Karpas-422 (cell line): Measurements from ENCODE around the gene IL36A. TPM values are rescaled to one million over a fixed set of nuclear protein-coding genes. Genes with fewer than 3 reads are reported as not detected.

Experiments
- DNase-seq: peaks from one replicate; pipeline ENCODE4 v3.0.0-alpha.2; 2015
- H2AFZ ChIP-seq: fragments of 200-600 bp; sonication (generic); 2 replicates; pipeline ENCODE4 v1.6.1; 2014; ENCODE audit warnings: antibody characterized with exemption, low read length, mixed read lengths
- H3K27ac ChIP-seq: fragments of 200-600 bp; sonication (generic); 2 replicates; pipeline ENCODE4 v1.5.1; 2014; ENCODE audit warnings: mild to moderate bottlenecking, low read length, moderate library complexity
- H3K27me3 ChIP-seq: fragments of 200-600 bp; sonication (generic); 2 replicates; pipeline ENCODE4 v1.6.1; 2014; ENCODE audit warnings: low read length, mixed read lengths
- H3K36me3 ChIP-seq: fragments of 200-600 bp; sonication (generic); 2 replicates; pipeline ENCODE4 v1.6.1; 2014; ENCODE audit warnings: low read length, mixed read lengths; ENCODE audit not compliant: insufficient read depth
- H3K4me1 ChIP-seq: fragments of 200-600 bp; sonication (generic); 2 replicates; pipeline ENCODE4 v1.6.1; 2014; ENCODE audit warnings: mild to moderate bottlenecking, low read length, mixed read lengths
- H3K4me2 ChIP-seq: fragments of 200-600 bp; sonication (generic); 2 replicates; pipeline ENCODE4 v1.6.1; 2014; ENCODE audit warnings: low read length, low read depth, mild to moderate bottlenecking; ENCODE audit not compliant: poor library complexity, severe bottlenecking
- H3K4me3 ChIP-seq: fragments of 200-600 bp; sonication (generic); 2 replicates; pipeline ENCODE4 v1.5.1; 2014; ENCODE audit warnings: mild to moderate bottlenecking, antibody characterized with exemption, low read length, mixed read lengths
- H3K79me2 ChIP-seq: fragments of 200-600 bp; sonication (generic); 2 replicates; pipeline ENCODE4 v1.6.1; 2014; ENCODE audit warnings: mild to moderate bottlenecking, low read length, mixed read lengths
- H3K9ac ChIP-seq: fragments of 200-600 bp; sonication (generic); 2 replicates; pipeline ENCODE4 v1.6.0; 2014; ENCODE audit warnings: low read length
- H3K9me2 ChIP-seq: fragments of 200-600 bp; sonication (generic), shearing (Covaris generic); replicated peaks from 2 replicates; pipeline ENCODE4 v1.6.0; 2014; ENCODE audit warnings: mild to moderate bottlenecking, low read length, moderate library complexity; ENCODE audit not compliant: insufficient read depth
- H3K9me3 ChIP-seq: fragments of 300-700, 200-600 bp; sonication (generic); 2 replicates; pipeline ENCODE4 v1.6.1; 2014; ENCODE audit warnings: low read length, mixed read lengths
- H4K20me1 ChIP-seq: fragments of 200-600 bp; sonication (generic); 2 replicates; pipeline ENCODE4 v1.6.1; 2014; ENCODE audit warnings: mild to moderate bottlenecking, antibody characterized with exemption, low read length, low read depth; ENCODE audit not compliant: insufficient read depth
- total RNA-seq: library from RNA; depleted of rRNA; stranded (reverse); fragments of >200 nt; shearing (Covaris generic); gene quantifications from 2 replicates; pipeline ENCODE4 v1.2.3, GENCODE V29; 2014; ENCODE audit warnings: low replicate concordance

IL36A gene
- total RNA-seq, 1 experiment from 2014 or later = not detected

- no peaks in the 10 kb centered on the region for H3K4me1 ChIP-seq
- no peak overlapping the region for H3K4me2 ChIP-seq
- H3K9me3 ChIP-seq = no peaks in the 10 kb centered on the region
- DNase-seq = no peak
- H4K20me1 ChIP-seq = no peaks in the 10 kb centered on the region
- no peak overlapping the region for H3K27ac ChIP-seq
- no peaks in the 10 kb centered on the region for H3K36me3 ChIP-seq
- no peak overlapping the region for H3K4me3 ChIP-seq
- no peaks in the 10 kb centered on the region for H3K79me2 ChIP-seq
- H3K9ac ChIP-seq = no peak overlapping the region
- no peak overlapping the region for H2AFZ ChIP-seq
- no peaks in the 10 kb centered on the region for H3K9me2 ChIP-seq
- H3K27me3 ChIP-seq = no peaks in the 10 kb centered on the region
Observed at GRCh38 chr2:113039719-113040118, 34.5 kb downstream of the IL36A start.

GRCh38 chr2:113041871-113042270 lies 36.6 kb downstream of the IL36A start:
- Histone ChIP-seq H3K27me3 (no peaks in the 10 kb centered on the region), H3K9me3 (no peaks in the 10 kb centered on the region), H4K20me1 (no peaks in the 10 kb centered on the region), H3K27ac (no peak overlapping the region), H3K9ac (no peak overlapping the region), H2AFZ (no peak overlapping the region), H3K4me2 (no peak overlapping the region), H3K9me2 (no peaks in the 10 kb centered on the region), H3K4me1 (no peaks in the 10 kb centered on the region), H3K36me3 (no peaks in the 10 kb centered on the region), H3K4me3 (no peak overlapping the region), H3K79me2 (no peaks in the 10 kb centered on the region)
- DNase-seq = no peak

GRCh38 chr2:113046465-113046864 lies 41.2 kb downstream of the IL36A start:
- no peaks in the 10 kb centered on the region for H3K36me3 ChIP-seq
- no peaks in the 10 kb centered on the region for H3K9me2 ChIP-seq

GRCh38 chr2:113050921-113051895 lies 45.9 kb downstream of the IL36A start:
- H3K9me2 ChIP-seq = no peaks in the 10 kb centered on the region
- H3K4me3 ChIP-seq = no peak overlapping the region
- H3K4me2 ChIP-seq = no peak overlapping the region
- no peaks in the 10 kb centered on the region for H4K20me1 ChIP-seq
- H3K36me3 ChIP-seq = no peaks in the 10 kb centered on the region
- no peaks in the 10 kb centered on the region for H3K79me2 ChIP-seq
- no peak overlapping the region for H3K27ac ChIP-seq
- no peak overlapping the region for H2AFZ ChIP-seq
- DNase-seq = no peak
- H3K27me3 ChIP-seq = no peaks in the 10 kb centered on the region
- no peak overlapping the region for H3K9ac ChIP-seq
- H3K9me3 ChIP-seq = no peaks in the 10 kb centered on the region
- H3K4me1 ChIP-seq = no peaks in the 10 kb centered on the region

More at GRCh38 chr2:113046465-113046864, 41.2 kb downstream of the IL36A start:
- Histone ChIP-seq H3K27me3 (no peaks in the 10 kb centered on the region), H4K20me1 (no peaks in the 10 kb centered on the region), H3K9ac (no peak overlapping the region), H3K4me3 (no peak overlapping the region), H3K9me3 (no peaks in the 10 kb centered on the region), H3K27ac (no peak overlapping the region), H3K79me2 (no peaks in the 10 kb centered on the region), H3K4me1 (no peaks in the 10 kb centered on the region), H3K4me2 (no peak overlapping the region), H2AFZ (no peak overlapping the region)
- no peak for DNase-seq

- Histone ChIP-seq H3K4me2 (no peak within 1 kb of the TSS), H3K9ac (no peak within 1 kb of the TSS), H4K20me1 (no peaks in the 10 kb centered on the region), H3K27me3 (no peaks in the 10 kb centered on the region), H3K4me1 (no peaks in the 10 kb centered on the region), H3K27ac (no peak within 1 kb of the TSS), H3K4me3 (no peak within 1 kb of the TSS), H3K36me3 (no peaks in the 10 kb centered on the region), H3K9me3 (no peaks in the 10 kb centered on the region), H2AFZ (no peak within 1 kb of the TSS), H3K79me2 (no peaks in the 10 kb centered on the region), H3K9me2 (no peaks in the 10 kb centered on the region)
- DNase-seq = no peak
Observed at GRCh38 chr2:113052396-113052917, 47.2 kb downstream of the IL36A start, which contains the start of gene IL36B. Gene IL36B, minus strand, starts transcription at chr2:113052867.

- H3K9me2 ChIP-seq = no peaks in the 10 kb centered on the region
- no peak overlapping the region for H3K27ac ChIP-seq
- no peaks in the 10 kb centered on the region for H3K27me3 ChIP-seq
- H3K9me3 ChIP-seq = no peaks in the 10 kb centered on the region
- no peak for DNase-seq
- no peaks in the 10 kb centered on the region for H3K4me1 ChIP-seq
- no peak overlapping the region for H3K4me2 ChIP-seq
- H2AFZ ChIP-seq = no peak overlapping the region
- H3K79me2 ChIP-seq = no peaks in the 10 kb centered on the region
- no peaks in the 10 kb centered on the region for H3K36me3 ChIP-seq
- no peak overlapping the region for H3K9ac ChIP-seq
- H4K20me1 ChIP-seq = no peaks in the 10 kb centered on the region
- no peak overlapping the region for H3K4me3 ChIP-seq
Observed at GRCh38 chr2:113053666-113054065, 48.4 kb downstream of the IL36A start.

GRCh38 chr2:113054066-113054465 lies 48.8 kb downstream of the IL36A start:
- H3K79me2 ChIP-seq = no peaks in the 10 kb centered on the region
- no peaks in the 10 kb centered on the region for H3K27me3 ChIP-seq
- no peaks in the 10 kb centered on the region for H3K4me1 ChIP-seq
- H3K4me3 ChIP-seq = no peak overlapping the region
- no peaks in the 10 kb centered on the region for H3K9me2 ChIP-seq
- no peak for DNase-seq
- no peaks in the 10 kb centered on the region for H3K36me3 ChIP-seq
- no peaks in the 10 kb centered on the region for H3K9me3 ChIP-seq
- H3K9ac ChIP-seq = no peak overlapping the region
- H3K4me2 ChIP-seq = no peak overlapping the region
- H4K20me1 ChIP-seq = no peaks in the 10 kb centered on the region
- no peak overlapping the region for H2AFZ ChIP-seq
- H3K27ac ChIP-seq = no peak overlapping the region

GRCh38 chr2:113056521-113056920 lies 51.3 kb downstream of the IL36A start:
- H3K27me3 ChIP-seq = no peaks in the 10 kb centered on the region
- H3K79me2 ChIP-seq = no peaks in the 10 kb centered on the region
- no peaks in the 10 kb centered on the region for H3K9me2 ChIP-seq
- no peak overlapping the region for H3K27ac ChIP-seq
- no peak overlapping the region for H3K4me2 ChIP-seq
- H4K20me1 ChIP-seq = no peaks in the 10 kb centered on the region
- no peaks in the 10 kb centered on the region for H3K4me1 ChIP-seq
- no peak for DNase-seq
- H3K9ac ChIP-seq = no peak overlapping the region
- no peaks in the 10 kb centered on the region for H3K36me3 ChIP-seq
- no peak overlapping the region for H2AFZ ChIP-seq
- H3K4me3 ChIP-seq = no peak overlapping the region
- no peaks in the 10 kb centered on the region for H3K9me3 ChIP-seq
